SK-N-SH (cell line): Measurements from ENCODE around the gene WDR83. TPM values are rescaled to one million over a fixed set of nuclear protein-coding genes. Genes with fewer than 3 reads are reported as not detected.

Experiments
- CTCF ChIA-PET: fragments of 300-600, 350-600 bp; formaldehyde crosslinking; extraction: SDS; loops from one replicate; lab custom pipeline; 2021; lab: Yijun Ruan, JAX
- POLR2A ChIA-PET: fragments of 350-600 bp; sonication (Branson Sonifier 250); formaldehyde crosslinking; extraction: SDS; loops from one replicate; lab custom pipeline; 2020; ENCODE audit warnings: antibody characterized with exemption, inconsistent platforms; lab: Yijun Ruan, JAX
- DNase-seq: peaks from one replicate; pipeline ENCODE4 v3.0.0; 2012
- H2AFZ ChIP-seq: fragments of 200-600 bp; sonication (generic); 2 replicates; pipeline ENCODE4 v1.8.1; 2016; ENCODE audit warnings: antibody characterized with exemption, mild to moderate bottlenecking, low read depth
- H3F3A ChIP-seq: fragments of 200-600 bp; sonication (generic); replicated peaks from 2 replicates; pipeline ENCODE3; 2016; ENCODE audit warnings: antibody characterized with exemption, mild to moderate bottlenecking; ENCODE audit not compliant: insufficient read depth
- H3K27ac ChIP-seq, 2 experiments: fragments of 200-500 bp in 1 of 2; fragments of 200-600 bp in 1 of 2; sonication (Bioruptor generic) in 1 of 2; sonication (generic), shearing (Covaris generic) in 1 of 2; 2 replicates each; pipeline versions ENCODE4 v1.5.1 to v1.6.1; 2014 to 2016; ENCODE audit warnings: low read depth in 2 of 2, inconsistent platforms in 1 of 2, low read length in 1 of 2, mild to moderate bottlenecking in 1 of 2, mixed read lengths in 1 of 2
- H3K27me3 ChIP-seq: fragments of 200-600 bp; sonication (generic), shearing (Covaris generic); 2 replicates; pipeline ENCODE4 v1.6.1; 2016; ENCODE audit warnings: mixed run types; ENCODE audit not compliant: insufficient read depth
- H3K36me3 ChIP-seq, 2 experiments: fragments of 200-500 bp in 1 of 2; fragments of 200-600 bp in 1 of 2; sonication (Bioruptor generic) in 1 of 2; sonication (generic) in 1 of 2; replicated peaks in 1 of 2; 2 replicates each; pipeline versions ENCODE3 to v1.5.1; 2014 to 2016; ENCODE audit warnings: low read length in 1 of 2, mild to moderate bottlenecking in 1 of 2; ENCODE audit not compliant: insufficient read depth in 2 of 2, control insufficient read depth in 1 of 2
- H3K4me1 ChIP-seq, 2 experiments: fragments of 200-500 bp in 1 of 2; fragments of 200-600 bp in 1 of 2; sonication (Bioruptor generic) in 1 of 2; sonication (generic), shearing (Covaris generic) in 1 of 2; 2 replicates each; pipeline versions ENCODE4 v1.5.1 to v1.6.1; 2014 to 2016; ENCODE audit warnings: low read depth in 1 of 2, low read length in 1 of 2, mixed run types in 1 of 2; ENCODE audit not compliant: insufficient read depth in 2 of 2, control insufficient read depth in 1 of 2
- H3K4me2 ChIP-seq: fragments of 200-600 bp; sonication (generic), shearing (Covaris generic); 2 replicates; pipeline ENCODE4 v1.6.1; 2017; ENCODE audit warnings: mixed run types
- H3K4me3 ChIP-seq, 2 experiments: fragments of 200-500 bp in 1 of 2; fragments of 200-600 bp in 1 of 2; sonication (Bioruptor generic) in 1 of 2; sonication (generic), shearing (Covaris generic) in 1 of 2; 2 replicates each; pipeline versions ENCODE4 v1.5.1 to v1.8.1; 2014 to 2016; ENCODE audit warnings: low read depth in 2 of 2, inconsistent platforms in 1 of 2, low read length in 1 of 2, mild to moderate bottlenecking in 1 of 2, mixed read lengths in 1 of 2, moderate library complexity in 1 of 2
- H3K79me2 ChIP-seq: fragments of 200-600 bp; sonication (generic); 2 replicates; pipeline ENCODE4 v1.8.1; 2017; ENCODE audit warnings: mild to moderate bottlenecking; ENCODE audit not compliant: insufficient read depth
- H3K9ac ChIP-seq: fragments of 200-600 bp; sonication (generic); 2 replicates; pipeline ENCODE4 v1.6.1; 2017; ENCODE audit warnings: mixed run types
- H3K9me2 ChIP-seq: fragments of 200-600 bp; sonication (generic); 2 replicates; pipeline ENCODE4 v1.6.1; 2017; ENCODE audit warnings: mixed run types
- H3K9me3 ChIP-seq: fragments of 200-600 bp; sonication (generic); 2 replicates; pipeline ENCODE4 v1.6.1; 2017; ENCODE audit warnings: mixed run types, mild to moderate bottlenecking, moderate library complexity
- H4K20me1 ChIP-seq: fragments of 200-600 bp; sonication (generic); 2 replicates; pipeline ENCODE4 v1.6.1; 2017; ENCODE audit warnings: mild to moderate bottlenecking, mixed run types; ENCODE audit not compliant: insufficient read depth
- ELF1 ChIP-seq: IDR thresholded peaks from 2 replicates; pipeline ENCODE4 v1.4.0; 2012
- MXI1 ChIP-seq: IDR thresholded peaks from 2 replicates; pipeline ENCODE4 v1.6.1; 2012; ENCODE audit warnings: mild to moderate bottlenecking, low read depth, low read length, improper control_type of control experiment
- RFX5 ChIP-seq: IDR thresholded peaks from 2 replicates; pipeline ENCODE4 v1.6.1; 2012; ENCODE audit warnings: mild to moderate bottlenecking, improper control_type of control experiment, low read length
- SIN3A ChIP-seq: IDR thresholded peaks from 2 replicates; pipeline ENCODE4 v1.6.1; 2012; ENCODE audit warnings: low read depth, mild to moderate bottlenecking, low read length, moderate library complexity, borderline replicate concordance
- TAF1 ChIP-seq: IDR thresholded peaks from 2 replicates; pipeline ENCODE4 v1.6.1; 2012; ENCODE audit warnings: low read depth, mild to moderate bottlenecking, low read length, moderate library complexity, borderline replicate concordance
- TEAD4 ChIP-seq: IDR thresholded peaks from 2 replicates; pipeline ENCODE4 v1.4.0; 2012; ENCODE audit warnings: mild to moderate bottlenecking, borderline replicate concordance; ENCODE audit not compliant: insufficient read depth
- WGBS: methylation state at CpG from one replicate; pipeline ENCODE4 v1.1.6; 2017; ENCODE audit warnings: low lambda C conversion rate; 5-methylcytosine and 5-hydroxymethylcytosine counted together
- polyA plus RNA-seq, 3 experiments: library from polyadenylated mRNA; depleted of rRNA; stranded (reverse); fragments of >200 nt; gene quantifications; 2 replicates each; pipeline ENCODE4 v1.2.3, GENCODE V29; 2012
- TF ChIP-seq, protein P1 (sequence below): fragments of 200-600 bp; sonication (generic); IDR thresholded peaks from 2 replicates; pipeline ENCODE4 v1.6.1; 2017; ENCODE audit warnings: antibody characterized with exemption, mild to moderate bottlenecking, moderate library complexity
- TF ChIP-seq, protein P2 (sequence below): fragments of 150-350 bp; IDR thresholded peaks from 2 replicates; pipeline ENCODE4 v1.6.1; 2017; ENCODE audit warnings: antibody characterized with exemption, low read length, low read depth, borderline replicate concordance
- TF ChIP-seq, protein P3 (sequence below): IDR thresholded peaks from 2 replicates; pipeline ENCODE4; 2012
- TF ChIP-seq, protein P4 (sequence below): IDR thresholded peaks from 2 replicates; pipeline ENCODE4 v1.4.0; 2012; ENCODE audit warnings: low read depth, borderline replicate concordance
- TF ChIP-seq, protein P5 (sequence below): IDR thresholded peaks from 2 replicates; pipeline ENCODE4 v1.4.0; 2012; ENCODE audit warnings: low read depth, borderline replicate concordance
- TF ChIP-seq, protein P6 (sequence below): IDR thresholded peaks from 2 replicates; pipeline ENCODE4 v1.6.1; 2012; ENCODE audit warnings: mild to moderate bottlenecking, low read depth, low read length, moderate library complexity

WDR83 gene
- polyA plus RNA-seq, 1 of the 3 experiments (the other 2 are of a cell fraction), result 18.2 TPM

DNA sequence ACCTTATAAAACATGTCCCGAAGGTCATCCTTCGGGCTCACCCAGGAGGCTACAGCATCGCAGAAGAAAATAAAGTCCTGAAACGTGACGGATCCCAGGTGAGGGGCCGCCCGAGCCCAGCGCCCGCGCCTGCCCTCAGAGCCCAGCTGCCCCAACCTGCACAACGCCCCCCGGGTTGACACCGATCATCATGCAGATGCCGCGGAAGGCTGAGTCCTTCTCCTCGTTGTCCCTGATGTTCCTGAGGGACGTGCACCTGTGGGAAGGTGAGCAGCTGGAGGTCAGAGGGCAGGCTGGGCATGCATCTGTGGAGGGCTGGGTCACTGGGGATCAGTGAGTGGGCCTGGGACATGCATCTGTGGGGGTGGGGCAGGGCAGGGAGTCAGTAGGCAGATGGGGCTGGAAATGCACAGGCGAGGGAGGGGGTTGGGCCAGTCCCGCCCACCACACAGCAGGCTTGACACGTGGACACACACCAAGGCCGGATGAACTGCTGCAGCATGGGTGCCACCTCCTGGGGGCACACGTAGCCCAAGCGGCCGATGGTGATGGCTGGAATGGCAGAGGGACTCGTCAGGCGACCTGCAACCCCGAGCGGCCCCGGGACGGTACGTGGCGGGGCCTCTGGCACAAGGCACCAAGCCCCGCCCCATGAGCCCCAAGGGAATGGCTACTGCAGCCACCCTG, 35.1 kb downstream of the WDR83 start (continued):
- TF ChIP-seq, protein P1, sequence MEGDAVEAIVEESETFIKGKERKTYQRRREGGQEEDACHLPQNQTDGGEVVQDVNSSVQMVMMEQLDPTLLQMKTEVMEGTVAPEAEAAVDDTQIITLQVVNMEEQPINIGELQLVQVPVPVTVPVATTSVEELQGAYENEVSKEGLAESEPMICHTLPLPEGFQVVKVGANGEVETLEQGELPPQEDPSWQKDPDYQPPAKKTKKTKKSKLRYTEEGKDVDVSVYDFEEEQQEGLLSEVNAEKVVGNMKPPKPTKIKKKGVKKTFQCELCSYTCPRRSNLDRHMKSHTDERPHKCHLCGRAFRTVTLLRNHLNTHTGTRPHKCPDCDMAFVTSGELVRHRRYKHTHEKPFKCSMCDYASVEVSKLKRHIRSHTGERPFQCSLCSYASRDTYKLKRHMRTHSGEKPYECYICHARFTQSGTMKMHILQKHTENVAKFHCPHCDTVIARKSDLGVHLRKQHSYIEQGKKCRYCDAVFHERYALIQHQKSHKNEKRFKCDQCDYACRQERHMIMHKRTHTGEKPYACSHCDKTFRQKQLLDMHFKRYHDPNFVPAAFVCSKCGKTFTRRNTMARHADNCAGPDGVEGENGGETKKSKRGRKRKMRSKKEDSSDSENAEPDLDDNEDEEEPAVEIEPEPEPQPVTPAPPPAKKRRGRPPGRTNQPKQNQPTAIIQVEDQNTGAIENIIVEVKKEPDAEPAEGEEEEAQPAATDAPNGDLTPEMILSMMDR, result no peak
- no peak for TF ChIP-seq SIN3A

DNA sequence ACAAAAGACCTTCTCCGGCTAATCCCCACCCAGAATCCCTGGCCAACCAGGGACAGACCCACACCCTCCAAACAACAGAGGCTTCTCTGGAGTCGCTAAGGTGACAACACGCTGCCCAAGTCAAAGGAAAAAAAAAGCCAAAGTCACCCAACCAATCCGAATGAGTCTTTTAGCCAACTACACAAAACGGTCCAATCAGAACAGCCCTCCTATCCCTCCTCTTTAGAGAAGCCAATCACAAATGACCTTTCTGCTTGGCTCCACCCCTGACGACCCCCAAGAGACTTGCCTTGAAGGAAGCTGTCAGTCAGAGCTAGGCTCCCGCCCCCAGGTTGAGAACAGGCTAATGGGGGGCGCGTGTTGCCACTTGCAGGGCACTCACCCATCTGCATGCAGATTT, 36.4 kb downstream of the WDR83 start:
- Histone ChIP-seq H3K36me3 (peaks cover 30 to 66% of the 10 kb centered on the region in 2 experiments), H3K9me2 (no peaks in the 10 kb centered on the region), H4K20me1 (no peaks in the 10 kb centered on the region), H3K27me3 (no peaks in the 10 kb centered on the region), H3K4me3 (no peak overlapping the region), H3K4me1 (no peaks in the 10 kb centered on the region), H3K79me2 (no peaks in the 10 kb centered on the region), H3K9ac (no peak overlapping the region), H3K27ac (no peak overlapping the region), H3K9me3 (no peaks in the 10 kb centered on the region), H3F3A (peaks cover 31% of the 10 kb centered on the region), H2AFZ (no peak overlapping the region), H3K4me2 (no peak overlapping the region)
- peak; percentile 90 for DNase-seq
- TF ChIP-seq, protein P2, sequence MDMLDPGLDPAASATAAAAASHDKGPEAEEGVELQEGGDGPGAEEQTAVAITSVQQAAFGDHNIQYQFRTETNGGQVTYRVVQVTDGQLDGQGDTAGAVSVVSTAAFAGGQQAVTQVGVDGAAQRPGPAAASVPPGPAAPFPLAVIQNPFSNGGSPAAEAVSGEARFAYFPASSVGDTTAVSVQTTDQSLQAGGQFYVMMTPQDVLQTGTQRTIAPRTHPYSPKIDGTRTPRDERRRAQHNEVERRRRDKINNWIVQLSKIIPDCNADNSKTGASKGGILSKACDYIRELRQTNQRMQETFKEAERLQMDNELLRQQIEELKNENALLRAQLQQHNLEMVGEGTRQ, result no peak
- TF ChIP-seq, protein P3, sequence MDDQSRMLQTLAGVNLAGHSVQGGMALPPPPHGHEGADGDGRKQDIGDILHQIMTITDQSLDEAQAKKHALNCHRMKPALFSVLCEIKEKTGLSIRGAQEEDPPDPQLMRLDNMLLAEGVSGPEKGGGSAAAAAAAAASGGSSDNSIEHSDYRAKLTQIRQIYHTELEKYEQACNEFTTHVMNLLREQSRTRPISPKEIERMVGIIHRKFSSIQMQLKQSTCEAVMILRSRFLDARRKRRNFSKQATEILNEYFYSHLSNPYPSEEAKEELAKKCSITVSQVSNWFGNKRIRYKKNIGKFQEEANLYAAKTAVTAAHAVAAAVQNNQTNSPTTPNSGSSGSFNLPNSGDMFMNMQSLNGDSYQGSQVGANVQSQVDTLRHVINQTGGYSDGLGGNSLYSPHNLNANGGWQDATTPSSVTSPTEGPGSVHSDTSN, result peak; percentile 63
- TF ChIP-seq, protein P4, sequence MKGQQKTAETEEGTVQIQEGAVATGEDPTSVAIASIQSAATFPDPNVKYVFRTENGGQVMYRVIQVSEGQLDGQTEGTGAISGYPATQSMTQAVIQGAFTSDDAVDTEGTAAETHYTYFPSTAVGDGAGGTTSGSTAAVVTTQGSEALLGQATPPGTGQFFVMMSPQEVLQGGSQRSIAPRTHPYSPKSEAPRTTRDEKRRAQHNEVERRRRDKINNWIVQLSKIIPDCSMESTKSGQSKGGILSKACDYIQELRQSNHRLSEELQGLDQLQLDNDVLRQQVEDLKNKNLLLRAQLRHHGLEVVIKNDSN, result no peak
- WGBS, result 82% methylated on average over 9 of the region's 9 CpGs
- ChIA-PET POLR2A (no interaction called here), CTCF (interaction anchor here (0.8 to 1.1 kb wide), 4 partner anchors 10 to 57 kb away, joined by 3 read pairs; no protein-coding TSS in a partner anchor)

DNA sequence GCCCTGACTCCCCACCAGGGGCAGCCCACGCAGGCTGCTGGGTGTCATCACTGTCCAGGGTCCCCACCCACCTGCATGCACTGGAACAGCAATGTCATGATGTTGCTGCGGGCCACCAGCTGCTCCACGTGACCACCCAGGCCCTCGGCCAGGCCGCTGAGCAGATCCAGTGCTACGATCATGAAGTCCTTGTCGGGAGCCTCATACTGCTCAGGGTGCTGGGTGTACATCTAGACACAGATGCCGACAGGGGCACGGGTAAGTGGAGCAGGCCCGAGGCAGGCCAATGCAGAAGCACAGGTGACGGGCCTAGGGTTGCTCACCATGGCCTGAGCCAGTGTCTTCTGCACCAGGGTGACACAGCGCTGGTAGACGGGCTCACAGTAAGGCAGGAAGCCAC, 38.6 kb downstream of the WDR83 start:
- DNase-seq, result no peak
- ChIA-PET CTCF (interaction anchor here (1.2 kb wide), 1 partner anchor 28 kb away, joined by 4 read pairs; no protein-coding TSS in a partner anchor), POLR2A (no interaction called here)
- Histone ChIP-seq H3F3A (peaks cover 16% of the 10 kb centered on the region), H2AFZ (no peak overlapping the region), H3K27me3 (no peaks in the 10 kb centered on the region), H3K79me2 (peaks cover 3% of the 10 kb centered on the region; the same call in 1 of the 2 replicates), H3K9ac (no peak overlapping the region), H3K9me3 (no peaks in the 10 kb centered on the region), H3K36me3 (peaks cover 41 to 63% of the 10 kb centered on the region in 2 experiments), H4K20me1 (no peaks in the 10 kb centered on the region), H3K9me2 (no peaks in the 10 kb centered on the region), H3K4me2 (no peak overlapping the region), H3K4me3 (no peak overlapping the region), H3K4me1 (no peaks in the 10 kb centered on the region), H3K27ac (no peak overlapping the region)
- 95% methylated on average over 3 of the region's 13 CpGs for WGBS
- TF ChIP-seq MXI1 (no peak), RFX5 (no peak), TEAD4 (no peak), TAF1 (no peak), SIN3A (no peak), ELF1 (no peak)
- TF ChIP-seq, protein P5, sequence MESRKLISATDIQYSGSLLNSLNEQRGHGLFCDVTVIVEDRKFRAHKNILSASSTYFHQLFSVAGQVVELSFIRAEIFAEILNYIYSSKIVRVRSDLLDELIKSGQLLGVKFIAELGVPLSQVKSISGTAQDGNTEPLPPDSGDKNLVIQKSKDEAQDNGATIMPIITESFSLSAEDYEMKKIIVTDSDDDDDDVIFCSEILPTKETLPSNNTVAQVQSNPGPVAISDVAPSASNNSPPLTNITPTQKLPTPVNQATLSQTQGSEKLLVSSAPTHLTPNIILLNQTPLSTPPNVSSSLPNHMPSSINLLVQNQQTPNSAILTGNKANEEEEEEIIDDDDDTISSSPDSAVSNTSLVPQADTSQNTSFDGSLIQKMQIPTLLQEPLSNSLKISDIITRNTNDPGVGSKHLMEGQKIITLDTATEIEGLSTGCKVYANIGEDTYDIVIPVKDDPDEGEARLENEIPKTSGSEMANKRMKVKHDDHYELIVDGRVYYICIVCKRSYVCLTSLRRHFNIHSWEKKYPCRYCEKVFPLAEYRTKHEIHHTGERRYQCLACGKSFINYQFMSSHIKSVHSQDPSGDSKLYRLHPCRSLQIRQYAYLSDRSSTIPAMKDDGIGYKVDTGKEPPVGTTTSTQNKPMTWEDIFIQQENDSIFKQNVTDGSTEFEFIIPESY, result no peak
- TF ChIP-seq, protein P6, sequence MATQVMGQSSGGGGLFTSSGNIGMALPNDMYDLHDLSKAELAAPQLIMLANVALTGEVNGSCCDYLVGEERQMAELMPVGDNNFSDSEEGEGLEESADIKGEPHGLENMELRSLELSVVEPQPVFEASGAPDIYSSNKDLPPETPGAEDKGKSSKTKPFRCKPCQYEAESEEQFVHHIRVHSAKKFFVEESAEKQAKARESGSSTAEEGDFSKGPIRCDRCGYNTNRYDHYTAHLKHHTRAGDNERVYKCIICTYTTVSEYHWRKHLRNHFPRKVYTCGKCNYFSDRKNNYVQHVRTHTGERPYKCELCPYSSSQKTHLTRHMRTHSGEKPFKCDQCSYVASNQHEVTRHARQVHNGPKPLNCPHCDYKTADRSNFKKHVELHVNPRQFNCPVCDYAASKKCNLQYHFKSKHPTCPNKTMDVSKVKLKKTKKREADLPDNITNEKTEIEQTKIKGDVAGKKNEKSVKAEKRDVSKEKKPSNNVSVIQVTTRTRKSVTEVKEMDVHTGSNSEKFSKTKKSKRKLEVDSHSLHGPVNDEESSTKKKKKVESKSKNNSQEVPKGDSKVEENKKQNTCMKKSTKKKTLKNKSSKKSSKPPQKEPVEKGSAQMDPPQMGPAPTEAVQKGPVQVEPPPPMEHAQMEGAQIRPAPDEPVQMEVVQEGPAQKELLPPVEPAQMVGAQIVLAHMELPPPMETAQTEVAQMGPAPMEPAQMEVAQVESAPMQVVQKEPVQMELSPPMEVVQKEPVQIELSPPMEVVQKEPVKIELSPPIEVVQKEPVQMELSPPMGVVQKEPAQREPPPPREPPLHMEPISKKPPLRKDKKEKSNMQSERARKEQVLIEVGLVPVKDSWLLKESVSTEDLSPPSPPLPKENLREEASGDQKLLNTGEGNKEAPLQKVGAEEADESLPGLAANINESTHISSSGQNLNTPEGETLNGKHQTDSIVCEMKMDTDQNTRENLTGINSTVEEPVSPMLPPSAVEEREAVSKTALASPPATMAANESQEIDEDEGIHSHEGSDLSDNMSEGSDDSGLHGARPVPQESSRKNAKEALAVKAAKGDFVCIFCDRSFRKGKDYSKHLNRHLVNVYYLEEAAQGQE, result no peak
